Measurements from ENCODE around the gene EEFSEC. TPM values are rescaled to one million over a fixed set of nuclear protein-coding genes. Genes with fewer than 3 reads are reported as not detected.

Gene EEFSEC
- total RNA-seq (2012; rRNA removed) = 4.4 and 4.5 TPM in 2 replicates
- 9.3 and 10.6 TPM in 2 replicates for polyA plus RNA-seq (2012; rRNA removed)
- polyA plus RNA-seq (2012; cell fraction: cytosol; rRNA removed) = 5.9 and 11.2 TPM in 2 replicates
- 7.5 and 15.5 TPM in 2 replicates for polyA plus RNA-seq (2012; cell fraction: nucleus; rRNA removed; ENCODE audit: low replicate concordance)
- percentile 56 among the genes with signal in this experiment for Bru-seq, nascent RNA
- BruChase-seq, experiment 1, labeled RNA remaining after a 6-hour chase = percentile 45 among the genes with signal in this experiment
- percentile 53 among the genes with signal in this experiment for BruChase-seq, experiment 2, labeled RNA remaining after a 2-hour chase
- long read RNA-seq, transcript EEFSEC-201 (7 exons, 2,232 nt) = major isoform, 21 of 26 reads
- long read RNA-seq, partial matches to known transcripts = 3 of 26 reads
- long read RNA-seq, other reads (novel, unspliced or antisense) = 2 of 26 reads

GRCh38 chr3:128153156-128154041 is at the start of gene EEFSEC:
TSS of gene EEFSEC (plus strand) at chr3:128153481. CDS start at chr3:128153508, 27 bp downstream.
- H2AK5ac ChIP-seq (ENCODE audit: low read depth, low read length) = no peak within 1 kb of the TSS; the same call in 1 of the 2 replicates
- peak within 1 kb of the TSS; percentile 82 for H3K4ac ChIP-seq (ENCODE audit: low read depth, low read length)
- peak; percentile 83 for DNase-seq
- H3K4me3 ChIP-seq (ENCODE audit: insufficient read depth, low read depth, low read length) = peak within 1 kb of the TSS; percentile 90
- H3K9me3 ChIP-seq (ENCODE audit: control insufficient read depth, insufficient read depth, low read length) = peaks cover 2% of the 10 kb centered on the region; the same call in 1 of the 2 replicates
- in situ Hi-C loops (cut with MboI; ENCODE audit: low sequenced_read_pairs) = no loop called here
- H4K5ac ChIP-seq (ENCODE audit: low read depth, low read length) = peak within 1 kb of the TSS; percentile 75
- H2BK15ac ChIP-seq (ENCODE audit: low read depth, low read length) = peak within 1 kb of the TSS; percentile 64; the same call in 1 of the 3 replicates
- no peaks in the 10 kb centered on the region for H3K9me1 ChIP-seq (ENCODE audit: insufficient read depth, low read length)
- no peaks in the 10 kb centered on the region for H4K20me1 ChIP-seq (ENCODE audit: insufficient read depth, low read length)
- intact Hi-C loops (cut with micrococcal nuclease) = no loop called here
- H3K4me2 ChIP-seq (ENCODE audit: low read depth, low read length) = peak within 1 kb of the TSS; percentile 96
- peak within 1 kb of the TSS; percentile 60 for H2BK5ac ChIP-seq (ENCODE audit: low read depth, low read length, poor library complexity, severe bottlenecking)
- peak; percentile 95 for ATAC-seq (ENCODE audit: low read depth)
- peak within 1 kb of the TSS; percentile 52 for H3K14ac ChIP-seq (replicated peaks; ENCODE audit: low read depth, low read length)
- H3K27me3 ChIP-seq (ENCODE audit: control insufficient read depth, insufficient read depth, low read length) = peaks cover 3% of the 10 kb centered on the region
- dilution Hi-C loops (cut with HindIII; ENCODE audit: low sequenced_read_pairs, unreplicated experiment) = no loop called here
- H2AK9ac ChIP-seq (replicated peaks; ENCODE audit: low read depth, low read length, poor library complexity) = peak within 1 kb of the TSS; percentile 78
- peak within 1 kb of the TSS; percentile 96 to 97 for H4K8ac ChIP-seq (ENCODE audit: low read depth in 2 of 2, low read length in 2 of 2)
- H4K91ac ChIP-seq (ENCODE audit: insufficient read depth, low read depth, low read length) = peak within 1 kb of the TSS; percentile 79
- H2AFZ ChIP-seq (replicated peaks; ENCODE audit: low read length, poor library complexity) = peak within 1 kb of the TSS; percentile 99
- peak within 1 kb of the TSS; percentile 38; the same call in 1 of the 2 replicates for H3K56ac ChIP-seq (ENCODE audit: extremely low read depth, insufficient read depth, low read length)
- 0 out of 2 replicates have a peak, but pooled peaks cover 2% of the 10 kb centered on the region for H3K4me1 ChIP-seq (ENCODE audit: control insufficient read depth, insufficient read depth, low read length)
- peaks cover 1% of the 10 kb centered on the region for H3K36me3 ChIP-seq (ENCODE audit: control insufficient read depth, insufficient read depth, low read length)
- H3K18ac ChIP-seq (ENCODE audit: low read depth, low read length) = peak within 1 kb of the TSS; percentile 22
- H3K79me1 ChIP-seq (ENCODE audit: low read depth in 1 of 2, low read length in 2 of 2) = peaks cover 12 to 20% of the 10 kb centered on the region in 2 experiments
- CTCF ChIA-PET = interaction anchor here (0.6 kb wide), 1 partner anchor 328 kb away, joined by 5 read pairs; no protein-coding TSS in a partner anchor
- H3K9ac ChIP-seq (ENCODE audit: low read depth, low read length) = peak within 1 kb of the TSS; percentile 88
- POLR2A ChIA-PET (ENCODE audit: unreplicated experiment) = interaction anchor here (0.6 to 1.1 kb wide), 2 partner anchors 34 to 128 kb away, joined by 3 to 7 read pairs; no protein-coding TSS in a partner anchor
- peak within 1 kb of the TSS; percentile 70; the same call in 1 of the 2 replicates for H2BK20ac ChIP-seq (ENCODE audit: low read depth, low read length)
- BruUV-seq (replicated peaks) = no TSS peak
- peak within 1 kb of the TSS; percentile 78 for H2BK120ac ChIP-seq (ENCODE audit: low read depth, low read length)
- H3K27ac ChIP-seq (ENCODE audit: insufficient read depth, low read length) = peak within 1 kb of the TSS; percentile 70
- peak within 1 kb of the TSS; percentile 68 for H3K23ac ChIP-seq (ENCODE audit: low read depth, low read length)
- WGBS, 2 experiments (ENCODE audit: extremely low coverage in 2 of 2, insufficient read length in 1 of 2) = 0% methylated on average over 44 of the region's 96 CpGs; no CpG with 5 or more reads in 1 of the 2 experiments
- TF ChIP-seq CEBPB (IDR thresholded peaks at IDR 0.05; ENCODE audit: low read depth, low read length) (no peak), MAFK (IDR thresholded peaks at IDR 0.05; ENCODE audit: low read depth, low read length) (no peak), CTCF (conservative IDR thresholded peaks at IDR 0.05; ENCODE audit: low read depth, low read length) (no peak), SMC3 (IDR thresholded peaks at IDR 0.05; ENCODE audit: low read depth, low read length) (no peak), NFE2L2 (IDR thresholded peaks at IDR 0.05; ENCODE audit: low read depth, low read length) (no peak), POLR2A (IDR thresholded peaks at IDR 0.05; ENCODE audit: low read depth, low read length) (peak; percentile 43; the same call in 1 of the 2 replicates), RFX5 (IDR thresholded peaks at IDR 0.05; ENCODE audit: low read depth, low read length) (no peak), MAZ (IDR thresholded peaks at IDR 0.05; ENCODE audit: borderline replicate concordance, low read depth, low read length) (peak; percentile 49; the same call in 1 of the 2 replicates), FOS (IDR thresholded peaks at IDR 0.05; ENCODE audit: low read depth, low read length) (no peak), BHLHE40 (IDR thresholded peaks at IDR 0.05; ENCODE audit: low read depth, low read length) (peak; percentile 38; the same call in 1 of the 2 replicates), RCOR1 (IDR thresholded peaks at IDR 0.05; ENCODE audit: insufficient replicate concordance, low read length) (no peak)
- TF ChIP-seq, protein P1, sequence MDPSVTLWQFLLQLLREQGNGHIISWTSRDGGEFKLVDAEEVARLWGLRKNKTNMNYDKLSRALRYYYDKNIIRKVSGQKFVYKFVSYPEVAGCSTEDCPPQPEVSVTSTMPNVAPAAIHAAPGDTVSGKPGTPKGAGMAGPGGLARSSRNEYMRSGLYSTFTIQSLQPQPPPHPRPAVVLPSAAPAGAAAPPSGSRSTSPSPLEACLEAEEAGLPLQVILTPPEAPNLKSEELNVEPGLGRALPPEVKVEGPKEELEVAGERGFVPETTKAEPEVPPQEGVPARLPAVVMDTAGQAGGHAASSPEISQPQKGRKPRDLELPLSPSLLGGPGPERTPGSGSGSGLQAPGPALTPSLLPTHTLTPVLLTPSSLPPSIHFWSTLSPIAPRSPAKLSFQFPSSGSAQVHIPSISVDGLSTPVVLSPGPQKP (IDR thresholded peaks at IDR 0.05; ENCODE audit: borderline replicate concordance, low read depth, low read length) = no peak
